Lung (tissue), 12 donors: ENCODE measurements around the gene CETP. TPM values are rescaled to one million over a fixed set of nuclear protein-coding genes. Genes with fewer than 3 reads are reported as not detected.

ENCODE experiments used
- ATAC-seq: fragments of 200-7000 bp; cut with Tn5 transposase; one replicate; pipeline ENCODE4 v1.9.1; 2020; ENCODE audit warnings: moderate number of reproducible peaks; ENCODE audit not compliant: insufficient read depth, low FRiP score
- DNase-seq, 3 donors: peaks; one replicate each; pipeline ENCODE4 v3.0.0-alpha.2; 2013 to 2017
- H3K27ac ChIP-seq, 2 donors: one replicate each; pipeline ENCODE4 v1.5.1; 2013; ENCODE audit warnings: mild to moderate bottlenecking in 2 of 2, moderate library complexity in 2 of 2, control low read depth in 1 of 2, inconsistent platforms in 1 of 2, low read depth in 1 of 2, low read length in 1 of 2
- H3K27me3 ChIP-seq, 3 donors: one replicate each; pipeline ENCODE4 v1.5.1; 2013; ENCODE audit warnings: low read length in 2 of 3; ENCODE audit not compliant: control insufficient read depth in 3 of 3, insufficient read depth in 3 of 3
- H3K36me3 ChIP-seq, 4 donors: one replicate each; pipeline ENCODE4 v1.5.1; 2013; ENCODE audit warnings: low read length in 4 of 4, mild to moderate bottlenecking in 1 of 4, moderate library complexity in 1 of 4; ENCODE audit not compliant: control insufficient read depth in 4 of 4, insufficient read depth in 4 of 4
- H3K4me1 ChIP-seq, 5 donors: one replicate each; pipeline ENCODE4 v1.5.1; 2013; ENCODE audit warnings: low read length in 5 of 5, mild to moderate bottlenecking in 2 of 5, moderate library complexity in 1 of 5; ENCODE audit not compliant: control insufficient read depth in 5 of 5, insufficient read depth in 5 of 5
- H3K4me3 ChIP-seq: one replicate; pipeline ENCODE4 v1.5.1; 2013; ENCODE audit warnings: mild to moderate bottlenecking, control low read depth, moderate library complexity
- H3K9ac ChIP-seq, 2 donors: one replicate each; pipeline ENCODE4 v1.5.1; 2013; ENCODE audit warnings: low read length in 2 of 2, control low read depth in 1 of 2; ENCODE audit not compliant: insufficient read depth in 1 of 2
- H3K9me3 ChIP-seq, 4 donors: one replicate each; pipeline ENCODE4 v1.5.1; 2013; ENCODE audit warnings: low read length in 3 of 4, mild to moderate bottlenecking in 1 of 4, moderate library complexity in 1 of 4; ENCODE audit not compliant: control insufficient read depth in 4 of 4, insufficient read depth in 3 of 4
- CTCF ChIP-seq: IDR thresholded peaks from 2 replicates; pipeline ENCODE4 v1.5.1; 2012; ENCODE audit warnings: mild to moderate bottlenecking; ENCODE audit errors: control extremely low read depth, extremely low read depth
- WGBS, 2 donors: extraction: QIAGEN DNeasy Blood & Tissue Kit; methylation state at CpG; one replicate each; pipeline ENCODE4 v1.1.7; 2013; 5-methylcytosine and 5-hydroxymethylcytosine counted together
- polyA plus RNA-seq, 2 donors: library from polyadenylated mRNA; stranded (reverse); fragments of 200-250 nt; gene quantifications; one replicate each; pipeline ENCODE4 v1.2.1, GENCODE V29; 2013
- total RNA-seq, 2 donors: library from RNA; depleted of rRNA in 1 of 2; stranded (reverse); fragments of >200 nt in 1 of 2; gene quantifications; one replicate each; pipeline ENCODE4 v1.2.1, GENCODE V29; 2014 to 2021
- donor health status: control.
- donor health status: control.
- donor health status: Bipolar disorder and iron deficiency.
- donor health status: healthy.
- donor health status: DM: yes; HTN: yes; CAD: no.

The CETP gene
- total and polyA plus RNA-seq, 4 donors = 0.71 to 8.4 (median 0.83) TPM

GRCh38 chr16:56947604-56947995 lies 14.2 kb upstream of the CETP start:
- DNase-seq = no peak
- WGBS, 2 donors = 93% methylated on average over 2 of the region's 2 CpGs

GRCh38 chr16:56948234-56948633 lies 13.5 kb upstream of the CETP start:
- no peak overlapping the region for H3K27ac ChIP-seq
- ATAC-seq (no peak), DNase-seq (no peak)
- H3K27me3 ChIP-seq = no peaks in the 10 kb centered on the region
- 94 to 98% methylated on average over 6 of the region's 6 CpGs for WGBS, 2 donors
- H3K9me3 ChIP-seq = no peaks in the 10 kb centered on the region
- H3K4me3 ChIP-seq = no peak overlapping the region
- TF ChIP-seq CTCF = no peak
- H3K36me3 ChIP-seq = peaks cover 13 to 20% (median 19%) of the 10 kb centered on the region in 4 donors
- H3K4me1 ChIP-seq = no peaks in the 10 kb centered on the region
- H3K9ac ChIP-seq = no peak overlapping the region

More at GRCh38 chr16:56947604-56947995, 14.2 kb upstream of the CETP start:
- no peaks in the 10 kb centered on the region for H3K9me3 ChIP-seq
- no peak for TF ChIP-seq CTCF
- ATAC-seq = no peak
- no peaks in the 10 kb centered on the region for H3K27me3 ChIP-seq
- H3K27ac ChIP-seq = no peak overlapping the region
- H3K4me3 ChIP-seq = no peak overlapping the region
- peaks cover 19 to 26% (median 25%) of the 10 kb centered on the region in 4 donors for H3K36me3 ChIP-seq
- no peak overlapping the region for H3K9ac ChIP-seq
- peaks cover 0 to 1% (median 0%) of the 10 kb centered on the region in 5 donors for H3K4me1 ChIP-seq

GRCh38 chr16:56950051-56950450 lies 11.7 kb upstream of the CETP start:
- Histone ChIP-seq H3K9me3 (no peaks in the 10 kb centered on the region), H3K4me3 (no peak overlapping the region), H3K36me3 (peaks cover 1 to 10% (median 5%) of the 10 kb centered on the region in 4 donors), H3K27me3 (no peaks in the 10 kb centered on the region), H3K4me1 (no peaks in the 10 kb centered on the region), H3K9ac (no peak overlapping the region), H3K27ac (no peak overlapping the region)
- 86 to 96% methylated on average over 4 of the region's 4 CpGs for WGBS, 2 donors
- DNase-seq (no peak), ATAC-seq (no peak)
- TF ChIP-seq CTCF = no peak

GRCh38 chr16:56950455-56950854 lies 11.3 kb upstream of the CETP start:
- no peaks in the 10 kb centered on the region for H3K9me3 ChIP-seq
- WGBS, 2 donors = 83 to 85% methylated on average over 7 of the region's 7 CpGs
- no peak for ATAC-seq

More at GRCh38 chr16:56950455-56950854, 11.3 kb upstream of the CETP start:
- Histone ChIP-seq H3K4me1 (no peaks in the 10 kb centered on the region), H3K4me3 (no peak overlapping the region), H3K27ac (no peak overlapping the region), H3K36me3 (peaks cover 0 to 6% (median 1%) of the 10 kb centered on the region in 4 donors), H3K9ac (no peak overlapping the region), H3K27me3 (no peaks in the 10 kb centered on the region)
- DNase-seq = no peak
- TF ChIP-seq CTCF = no peak
